A204.1 (cell line): ENCODE results near the gene MRPS21.
"Not testable (repeated sequence)": the region's sequence is repeated elsewhere in the genome, so short reads cannot be mapped to it uniquely, and the experiment has no call there.

Experiments
- FAIRE-seq: peaks from 2 replicates; lab custom pipeline; 2012; peaks lifted over from hg19 to GRCh38; lab: Jason Lieb, UNC

MRPS21 gene

GRCh38 chr1:150281758-150282557 is 11.7 kb upstream of the MRPS21 start, which contains the start of gene CIART:
Gene CIART, plus strand, starts transcription at chr1:150282554. Its CDS starts 714 bp downstream, at chr1:150283268.
- FAIRE-seq = no peak

- no peak for FAIRE-seq
These were observed 11.1 kb upstream of the MRPS21 start for GRCh38 chr1:150282558-150282958.

- no peak for FAIRE-seq
These were observed 10.4 kb upstream of the MRPS21 start for GRCh38 chr1:150283260-150283659.

GRCh38 chr1:150288382-150288781 is 5.3 kb upstream of the MRPS21 start:
- no peak for FAIRE-seq

DNA sequence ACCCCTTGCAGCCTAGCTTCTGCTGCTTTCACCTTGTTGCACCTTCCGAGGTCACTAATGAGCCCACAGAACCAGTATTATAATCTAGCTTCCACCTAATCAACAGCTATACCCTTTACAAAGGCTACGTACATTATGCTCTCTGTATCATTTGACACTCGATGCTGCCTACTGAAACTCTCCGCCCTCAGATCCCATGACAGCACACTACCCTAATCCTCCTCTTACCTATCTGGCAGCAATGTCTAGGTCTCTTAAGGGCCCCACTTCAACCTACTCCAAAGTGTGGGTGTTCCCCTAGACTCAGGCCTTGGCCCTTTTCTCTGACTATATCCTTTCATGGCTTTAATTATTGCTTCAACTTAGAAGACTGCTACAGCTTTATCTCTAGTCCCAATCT is 4.8 kb upstream of the MRPS21 start:
- FAIRE-seq = no peak

DNA sequence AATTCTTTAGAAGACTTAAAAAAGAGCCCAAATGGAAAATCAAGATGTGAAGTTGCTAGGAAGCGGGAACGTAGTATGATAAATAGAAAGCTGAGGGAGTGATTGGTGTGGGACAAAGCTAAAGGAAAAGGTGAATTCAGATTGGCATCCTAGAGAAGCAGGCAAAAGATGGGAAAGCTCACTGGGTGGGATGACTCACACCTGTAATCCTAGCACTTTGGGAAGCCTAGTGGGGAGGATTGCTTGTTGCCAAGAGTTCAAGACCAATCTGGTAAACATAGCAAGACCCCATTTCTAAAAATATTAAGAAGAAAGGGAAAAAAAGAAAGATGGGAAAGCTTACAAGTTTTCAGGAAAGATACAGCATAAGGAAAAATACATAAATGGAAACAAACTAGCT is 1.8 kb downstream of the MRPS21 start:
- no peak for FAIRE-seq

DNA sequence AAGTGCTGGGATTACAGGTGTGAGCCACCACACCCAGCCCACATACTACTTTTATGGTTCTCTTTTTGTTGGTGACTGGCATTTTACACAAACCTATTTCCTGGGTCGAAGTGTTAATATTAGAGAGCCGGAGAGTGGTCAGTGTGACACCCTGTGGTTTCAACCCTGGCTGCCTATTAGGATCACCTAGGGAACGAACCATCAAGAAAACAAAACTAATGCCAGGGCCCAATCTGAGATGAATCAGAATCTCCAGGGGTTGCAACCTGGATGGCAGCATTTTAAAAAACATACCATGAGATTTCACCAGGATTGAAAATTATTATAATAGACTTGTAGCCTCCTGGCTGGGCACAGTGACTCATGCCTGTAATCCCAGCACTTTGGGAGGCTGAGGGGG is 6.1 kb downstream of the MRPS21 start:
- FAIRE-seq = no peak

DNA sequence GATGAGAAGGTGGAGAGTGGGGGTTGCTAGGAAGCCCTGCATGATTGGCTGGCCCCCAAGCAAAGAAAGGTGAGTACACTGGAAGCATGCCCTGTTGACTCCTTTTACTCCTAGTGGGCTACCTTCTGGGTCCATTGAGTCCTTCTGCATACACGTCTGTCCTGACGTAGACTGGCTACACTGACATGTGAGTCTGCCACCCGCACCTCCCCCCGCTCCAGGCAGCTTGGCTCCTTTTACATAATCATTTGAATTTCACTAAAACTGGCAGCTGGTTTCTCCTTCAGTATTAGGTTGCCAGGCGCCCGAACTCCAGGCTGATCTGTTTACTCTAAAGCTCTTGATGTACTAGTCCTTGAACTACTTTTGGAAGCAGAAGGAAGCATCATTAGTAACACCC is 8.7 kb downstream of the MRPS21 start:
- FAIRE-seq = no peak

DNA sequence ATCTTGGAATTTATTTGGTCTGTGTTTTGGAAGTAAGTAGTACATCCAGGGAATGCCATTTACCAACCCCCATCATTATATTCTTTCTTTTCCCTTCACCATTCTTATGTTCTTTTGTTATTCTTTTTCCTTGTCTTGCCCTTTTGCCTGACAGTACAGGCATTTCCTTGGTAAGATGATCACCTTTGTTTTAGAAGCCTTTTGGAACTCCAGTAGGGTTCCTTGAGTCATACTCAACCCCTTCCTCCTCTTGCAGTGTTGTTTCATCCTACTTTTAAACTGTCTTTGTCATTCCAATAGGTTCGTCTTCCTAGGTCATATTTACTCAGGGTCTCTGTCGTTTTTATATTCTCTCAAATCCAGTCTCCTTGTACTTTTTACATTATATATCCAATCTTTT is 9.2 kb downstream of the MRPS21 start:
- no peak for FAIRE-seq

- not testable (repeated sequence) for FAIRE-seq
These were observed 14.9 kb downstream of the MRPS21 start for GRCh38 chr1:150308585-150308984.

DNA sequence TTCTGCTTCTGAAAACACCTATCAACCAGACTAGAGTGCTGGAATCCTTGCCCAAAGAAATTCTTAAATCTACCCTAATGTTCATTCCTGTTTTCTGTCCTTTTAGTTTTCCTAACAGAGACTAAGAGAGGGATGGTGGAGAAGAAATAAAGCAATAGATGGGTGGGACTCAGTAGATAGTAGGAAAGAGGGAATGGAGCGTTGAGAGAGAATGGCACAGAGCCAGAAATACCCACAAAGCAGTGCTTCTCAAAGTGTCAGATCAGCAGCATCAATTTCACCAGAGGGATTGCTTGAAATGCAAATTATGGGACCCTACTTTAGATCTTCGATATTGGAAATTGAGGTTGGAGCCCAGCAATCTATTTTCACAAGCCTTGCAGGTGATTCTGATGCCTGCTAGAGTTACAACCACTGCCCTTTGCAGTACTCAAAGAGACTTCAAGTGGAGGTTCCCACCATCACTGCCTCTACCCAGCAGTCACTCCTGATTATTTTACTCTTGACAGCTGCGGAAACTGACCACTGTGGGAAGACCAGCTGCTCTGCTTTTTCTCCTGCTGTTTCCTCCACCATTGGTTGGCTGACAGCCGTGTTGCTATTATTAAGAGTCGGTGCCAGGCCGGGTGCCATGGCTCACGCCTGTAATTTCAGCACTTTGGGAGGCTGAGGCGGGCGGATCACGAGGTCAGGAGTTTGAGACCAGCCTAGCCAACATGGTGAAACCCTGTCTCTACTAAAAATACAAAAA is 16.3 kb downstream of the MRPS21 start:
- no peak for FAIRE-seq

- FAIRE-seq = no peak
These were observed 18.1 kb downstream of the MRPS21 start for GRCh38 chr1:150311762-150312161.

DNA sequence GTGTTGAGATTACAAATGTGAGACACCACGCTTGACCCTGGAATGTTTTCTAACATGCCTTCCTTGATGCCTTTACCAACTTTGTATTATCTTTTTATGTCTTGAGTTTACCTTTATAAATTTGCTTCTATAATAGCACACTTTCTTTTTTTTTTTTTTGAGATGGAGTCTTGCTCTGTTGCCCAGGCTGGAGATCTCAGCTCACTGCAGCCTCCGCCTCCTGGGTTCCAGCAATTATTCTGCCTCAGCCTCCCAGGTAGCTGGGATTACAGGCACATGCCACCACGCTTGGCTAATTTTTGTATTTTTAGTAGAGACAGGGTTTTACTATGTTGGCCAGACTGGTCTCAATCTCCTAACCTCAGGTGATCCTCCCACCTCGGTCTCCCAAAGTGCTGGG is 21.0 kb downstream of the MRPS21 start:
- FAIRE-seq = not testable (repeated sequence)

DNA sequence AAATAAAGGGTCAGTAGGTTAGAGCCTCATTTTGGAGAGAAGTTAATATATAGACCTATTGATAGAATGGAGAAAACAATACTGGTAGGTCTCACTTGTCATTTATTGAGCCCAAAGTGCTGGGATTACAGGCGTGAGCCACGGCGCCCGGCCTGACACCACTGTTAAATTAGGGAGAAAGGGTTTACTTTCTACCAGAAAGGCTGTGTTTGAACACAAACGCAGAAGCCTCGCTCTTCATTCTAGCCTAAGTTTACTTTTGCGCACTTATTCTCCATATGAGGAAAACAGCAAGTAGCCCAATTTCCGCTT is 27.0 kb downstream of the MRPS21 start:
- no peak for FAIRE-seq

GRCh38 chr1:150321826-150322166 is 28.1 kb downstream of the MRPS21 start:
- no peak for FAIRE-seq

- no peak for FAIRE-seq
These were observed 28.6 kb downstream of the MRPS21 start for GRCh38 chr1:150322310-150322709.

DNA sequence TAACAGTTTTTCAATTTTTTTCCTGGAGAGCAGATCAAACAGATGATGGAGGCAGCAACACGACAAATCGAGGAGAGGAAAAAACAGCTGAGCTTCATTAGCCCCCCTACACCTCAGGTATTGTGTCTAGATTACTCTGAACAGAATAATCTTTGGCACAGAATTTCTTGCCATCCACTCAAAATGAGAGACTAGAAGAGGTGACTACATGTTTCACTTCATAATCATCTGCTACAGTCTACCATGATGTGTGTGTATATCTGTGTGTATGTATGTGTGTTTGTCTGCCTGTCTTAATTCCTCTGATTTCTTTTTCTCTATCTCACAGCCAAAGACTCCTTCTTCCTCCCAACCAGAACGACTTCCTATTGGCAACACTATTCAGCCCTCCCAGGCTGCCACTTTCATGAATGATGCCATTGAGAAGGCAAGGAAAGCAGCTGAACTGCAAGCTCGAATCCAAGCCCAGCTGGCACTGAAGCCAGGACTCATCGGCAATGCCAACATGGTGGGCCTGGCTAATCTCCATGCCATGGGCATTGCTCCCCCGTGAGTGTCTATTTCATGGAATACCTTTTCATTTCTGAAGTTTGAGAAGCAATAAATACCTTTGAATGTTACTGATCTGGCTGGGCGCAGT is 39.1 kb downstream of the MRPS21 start:
- no peak for FAIRE-seq

- FAIRE-seq = no peak
These were observed 52.7 kb downstream of the MRPS21 start for GRCh38 chr1:150346316-150346715.

GRCh38 chr1:150352866-150353265 is 59.2 kb downstream of the MRPS21 start:
- no peak for FAIRE-seq
